SK-N-SH (cell line): ENCODE results near the gene TCP11L2. TPM values are rescaled to one million over a fixed set of nuclear protein-coding genes. Genes with fewer than 3 reads are reported as not detected.
"Not testable (repeated sequence)": the region's sequence is repeated elsewhere in the genome, so short reads cannot be mapped to it uniquely, and the experiment has no call there.

Experiments
- CTCF ChIA-PET: fragments of 300-600, 350-600 bp; formaldehyde crosslinking; extraction: SDS; loops from one replicate; lab custom pipeline; 2021; lab: Yijun Ruan, JAX
- POLR2A ChIA-PET: fragments of 350-600 bp; sonication (Branson Sonifier 250); formaldehyde crosslinking; extraction: SDS; loops from one replicate; lab custom pipeline; 2020; ENCODE audit warnings: antibody characterized with exemption, inconsistent platforms; lab: Yijun Ruan, JAX
- DNase-seq: peaks from one replicate; pipeline ENCODE4 v3.0.0; 2012
- H2AFZ ChIP-seq: fragments of 200-600 bp; sonication (generic); 2 replicates; pipeline ENCODE4 v1.8.1; 2016; ENCODE audit warnings: antibody characterized with exemption, mild to moderate bottlenecking, low read depth
- H3F3A ChIP-seq: fragments of 200-600 bp; sonication (generic); replicated peaks from 2 replicates; pipeline ENCODE3; 2016; ENCODE audit warnings: antibody characterized with exemption, mild to moderate bottlenecking; ENCODE audit not compliant: insufficient read depth
- H3K27ac ChIP-seq, 2 experiments: fragments of 200-500 bp in 1 of 2; fragments of 200-600 bp in 1 of 2; sonication (Bioruptor generic) in 1 of 2; sonication (generic), shearing (Covaris generic) in 1 of 2; 2 replicates each; pipeline versions ENCODE4 v1.5.1 to v1.6.1; 2014 to 2016; ENCODE audit warnings: low read depth in 2 of 2, inconsistent platforms in 1 of 2, low read length in 1 of 2, mild to moderate bottlenecking in 1 of 2, mixed read lengths in 1 of 2
- H3K27me3 ChIP-seq: fragments of 200-600 bp; sonication (generic), shearing (Covaris generic); 2 replicates; pipeline ENCODE4 v1.6.1; 2016; ENCODE audit warnings: mixed run types; ENCODE audit not compliant: insufficient read depth
- H3K36me3 ChIP-seq, 2 experiments: fragments of 200-500 bp in 1 of 2; fragments of 200-600 bp in 1 of 2; sonication (Bioruptor generic) in 1 of 2; sonication (generic) in 1 of 2; replicated peaks in 1 of 2; 2 replicates each; pipeline versions ENCODE3 to v1.5.1; 2014 to 2016; ENCODE audit warnings: low read length in 1 of 2, mild to moderate bottlenecking in 1 of 2; ENCODE audit not compliant: insufficient read depth in 2 of 2, control insufficient read depth in 1 of 2
- H3K4me1 ChIP-seq, 2 experiments: fragments of 200-500 bp in 1 of 2; fragments of 200-600 bp in 1 of 2; sonication (Bioruptor generic) in 1 of 2; sonication (generic), shearing (Covaris generic) in 1 of 2; 2 replicates each; pipeline versions ENCODE4 v1.5.1 to v1.6.1; 2014 to 2016; ENCODE audit warnings: low read depth in 1 of 2, low read length in 1 of 2, mixed run types in 1 of 2; ENCODE audit not compliant: insufficient read depth in 2 of 2, control insufficient read depth in 1 of 2
- H3K4me2 ChIP-seq: fragments of 200-600 bp; sonication (generic), shearing (Covaris generic); 2 replicates; pipeline ENCODE4 v1.6.1; 2017; ENCODE audit warnings: mixed run types
- H3K4me3 ChIP-seq, 2 experiments: fragments of 200-500 bp in 1 of 2; fragments of 200-600 bp in 1 of 2; sonication (Bioruptor generic) in 1 of 2; sonication (generic), shearing (Covaris generic) in 1 of 2; 2 replicates each; pipeline versions ENCODE4 v1.5.1 to v1.8.1; 2014 to 2016; ENCODE audit warnings: low read depth in 2 of 2, inconsistent platforms in 1 of 2, low read length in 1 of 2, mild to moderate bottlenecking in 1 of 2, mixed read lengths in 1 of 2, moderate library complexity in 1 of 2
- H3K79me2 ChIP-seq: fragments of 200-600 bp; sonication (generic); 2 replicates; pipeline ENCODE4 v1.8.1; 2017; ENCODE audit warnings: mild to moderate bottlenecking; ENCODE audit not compliant: insufficient read depth
- H3K9ac ChIP-seq: fragments of 200-600 bp; sonication (generic); 2 replicates; pipeline ENCODE4 v1.6.1; 2017; ENCODE audit warnings: mixed run types
- H3K9me2 ChIP-seq: fragments of 200-600 bp; sonication (generic); 2 replicates; pipeline ENCODE4 v1.6.1; 2017; ENCODE audit warnings: mixed run types
- H3K9me3 ChIP-seq: fragments of 200-600 bp; sonication (generic); 2 replicates; pipeline ENCODE4 v1.6.1; 2017; ENCODE audit warnings: mixed run types, mild to moderate bottlenecking, moderate library complexity
- H4K20me1 ChIP-seq: fragments of 200-600 bp; sonication (generic); 2 replicates; pipeline ENCODE4 v1.6.1; 2017; ENCODE audit warnings: mild to moderate bottlenecking, mixed run types; ENCODE audit not compliant: insufficient read depth
- CHD2 ChIP-seq: fragments of 150-350 bp; IDR thresholded peaks from 2 replicates; pipeline ENCODE4 v1.6.1; 2018; ENCODE audit warnings: low read length; ENCODE audit not compliant: partially characterized antibody
- ELF1 ChIP-seq: IDR thresholded peaks from 2 replicates; pipeline ENCODE4 v1.4.0; 2012
- GABPA ChIP-seq: IDR thresholded peaks from 2 replicates; pipeline ENCODE4 v1.4.0; 2012; ENCODE audit warnings: low read depth, mild to moderate bottlenecking
- JUND ChIP-seq: IDR thresholded peaks from 2 replicates; pipeline ENCODE4 v1.4.0; 2012
- TAF1 ChIP-seq: IDR thresholded peaks from 2 replicates; pipeline ENCODE4 v1.6.1; 2012; ENCODE audit warnings: low read depth, mild to moderate bottlenecking, low read length, moderate library complexity, borderline replicate concordance
- WGBS: methylation state at CpG from one replicate; pipeline ENCODE4 v1.1.6; 2017; ENCODE audit warnings: low lambda C conversion rate; 5-methylcytosine and 5-hydroxymethylcytosine counted together
- polyA plus RNA-seq, 3 experiments: library from polyadenylated mRNA; depleted of rRNA; stranded (reverse); fragments of >200 nt; gene quantifications; 2 replicates each; pipeline ENCODE4 v1.2.3, GENCODE V29; 2012
- TF ChIP-seq, protein P1 (sequence below): fragments of 150-350 bp; IDR thresholded peaks from 2 replicates; pipeline ENCODE4 v1.6.1; 2017; ENCODE audit warnings: antibody characterized with exemption, low read length, low read depth, borderline replicate concordance
- TF ChIP-seq, protein P2 (sequence below): fragments of 150-350 bp; IDR thresholded peaks from 2 replicates; pipeline ENCODE4 v1.6.1; 2016; ENCODE audit warnings: mild to moderate bottlenecking, low read depth, low read length
- TF ChIP-seq, protein P3 (sequence below): IDR thresholded peaks from 2 replicates; pipeline ENCODE4; 2012

Gene TCP11L2
- polyA plus RNA-seq, 1 of the 3 experiments (the other 2 are of a cell fraction), result 4.0 TPM

DNA sequence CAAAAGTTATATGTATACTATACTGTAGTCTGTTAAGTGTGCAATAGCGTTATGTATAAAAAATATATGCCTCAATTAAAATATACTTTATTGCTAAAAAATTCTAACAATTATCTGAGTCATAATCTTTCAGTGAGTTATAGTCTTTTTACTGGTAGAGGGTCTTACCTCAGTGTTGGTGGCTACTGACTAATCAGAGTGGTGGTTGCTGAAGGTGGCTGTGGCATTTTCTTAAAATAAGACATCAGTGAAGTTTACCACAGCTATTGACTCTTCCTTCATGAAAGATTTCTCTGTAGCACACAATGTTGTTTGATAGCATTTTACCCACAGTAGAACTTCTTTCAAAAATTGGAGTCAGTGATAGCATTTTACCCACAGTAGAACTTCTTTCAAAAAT is 78.4 kb downstream of the TCP11L2 start (continued):
- TF ChIP-seq, protein P1, sequence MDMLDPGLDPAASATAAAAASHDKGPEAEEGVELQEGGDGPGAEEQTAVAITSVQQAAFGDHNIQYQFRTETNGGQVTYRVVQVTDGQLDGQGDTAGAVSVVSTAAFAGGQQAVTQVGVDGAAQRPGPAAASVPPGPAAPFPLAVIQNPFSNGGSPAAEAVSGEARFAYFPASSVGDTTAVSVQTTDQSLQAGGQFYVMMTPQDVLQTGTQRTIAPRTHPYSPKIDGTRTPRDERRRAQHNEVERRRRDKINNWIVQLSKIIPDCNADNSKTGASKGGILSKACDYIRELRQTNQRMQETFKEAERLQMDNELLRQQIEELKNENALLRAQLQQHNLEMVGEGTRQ, result no peak
- TF ChIP-seq GABPA (no peak), CHD2 (no peak), ELF1 (no peak), JUND (no peak)
- TF ChIP-seq, protein P2, sequence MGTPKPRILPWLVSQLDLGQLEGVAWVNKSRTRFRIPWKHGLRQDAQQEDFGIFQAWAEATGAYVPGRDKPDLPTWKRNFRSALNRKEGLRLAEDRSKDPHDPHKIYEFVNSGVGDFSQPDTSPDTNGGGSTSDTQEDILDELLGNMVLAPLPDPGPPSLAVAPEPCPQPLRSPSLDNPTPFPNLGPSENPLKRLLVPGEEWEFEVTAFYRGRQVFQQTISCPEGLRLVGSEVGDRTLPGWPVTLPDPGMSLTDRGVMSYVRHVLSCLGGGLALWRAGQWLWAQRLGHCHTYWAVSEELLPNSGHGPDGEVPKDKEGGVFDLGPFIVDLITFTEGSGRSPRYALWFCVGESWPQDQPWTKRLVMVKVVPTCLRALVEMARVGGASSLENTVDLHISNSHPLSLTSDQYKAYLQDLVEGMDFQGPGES, result no peak

DNA sequence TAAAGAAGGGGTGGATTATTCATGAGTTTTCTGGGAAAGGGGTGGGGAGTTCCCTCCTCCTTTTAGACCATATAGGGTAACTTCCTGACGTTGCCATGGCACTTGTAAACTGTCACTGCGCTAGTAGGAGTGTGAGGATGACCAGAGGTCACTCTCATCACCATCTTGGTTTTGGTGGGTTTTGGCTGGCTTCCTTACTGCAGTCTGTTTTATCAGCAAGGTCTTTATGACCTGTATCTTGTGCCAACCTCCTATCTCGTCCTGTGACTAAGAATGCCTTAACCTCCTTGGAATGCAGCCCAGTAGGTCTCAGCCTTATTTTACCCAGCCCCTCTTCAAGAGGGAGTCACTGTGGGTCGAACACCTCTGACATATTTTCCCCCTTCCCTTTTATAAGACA is 79.3 kb downstream of the TCP11L2 start:
- H3K27me3 ChIP-seq, H3K4me1 ChIP-seq, H4K20me1 ChIP-seq, H3K9ac ChIP-seq, POLR2A ChIA-PET, H3K9me3 ChIP-seq, H3K4me3 ChIP-seq, H3K9me2 ChIP-seq, H3K79me2 ChIP-seq, H3K27ac ChIP-seq, H3K4me2 ChIP-seq, H3F3A ChIP-seq, H2AFZ ChIP-seq, DNase-seq: not testable (repeated sequence)
- H3K36me3 ChIP-seq, result peaks cover 20 to 65% of the 10 kb centered on the region in 2 experiments
- 91% methylated on average over 4 of the region's 4 CpGs for WGBS
- CTCF ChIA-PET, result interaction anchor here (10.7 kb wide), 1 partner anchor 537 kb away, joined by 92 read pairs; no protein-coding TSS in a partner anchor

DNA sequence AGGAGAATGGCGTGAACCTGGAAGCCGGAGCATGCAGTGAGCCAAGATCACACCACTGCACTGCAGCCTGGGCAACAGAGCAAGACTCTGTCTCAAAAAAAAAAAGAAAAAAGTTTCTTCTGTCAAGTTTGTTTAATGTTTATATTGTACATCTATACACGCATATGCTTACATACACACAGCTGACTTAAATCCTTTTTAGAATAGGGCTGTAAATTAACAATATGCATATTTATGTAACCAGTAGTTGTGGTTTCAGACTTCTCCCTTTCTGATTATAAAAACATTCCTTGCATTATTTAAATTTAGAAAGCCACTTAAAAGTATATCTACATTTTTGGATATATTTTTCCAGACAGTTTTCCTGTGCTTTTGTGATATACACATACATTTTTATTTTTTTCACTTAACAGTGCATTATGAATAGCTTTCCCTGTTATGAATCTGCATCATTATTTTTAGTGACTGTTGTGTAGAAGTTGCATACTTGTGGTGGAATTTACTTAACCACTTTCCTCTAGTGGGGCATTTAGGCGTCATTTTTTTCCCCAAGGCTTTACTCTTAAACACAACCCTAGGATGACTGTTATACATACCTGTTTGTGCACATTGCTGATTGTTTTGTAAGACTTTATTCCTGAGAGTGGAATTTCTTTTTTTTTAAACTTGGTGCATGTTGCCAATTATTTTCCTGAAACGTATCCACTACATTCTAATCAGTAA is 84.4 kb downstream of the TCP11L2 start:
- H3K27me3 ChIP-seq, result no peaks in the 10 kb centered on the region
- no peak for DNase-seq
- ChIA-PET POLR2A (no interaction called here), CTCF (interaction anchor here (0.6 to 10.7 kb wide), 11 partner anchors 8 to 534 kb away, joined by 3 to 92 read pairs (median 4); partner anchors contain the start of gene POLR3B)
- peaks cover 7 to 22% of the 10 kb centered on the region in 2 experiments for H3K36me3 ChIP-seq
- no peaks in the 10 kb centered on the region for H3K79me2 ChIP-seq
- no peaks in the 10 kb centered on the region for H3K9me2 ChIP-seq
- H3K9ac ChIP-seq, result no peak overlapping the region
- H3F3A ChIP-seq, result no peaks in the 10 kb centered on the region
- no peaks in the 10 kb centered on the region for H3K4me1 ChIP-seq
- H4K20me1 ChIP-seq, result no peaks in the 10 kb centered on the region
- H2AFZ ChIP-seq, result no peak overlapping the region
- WGBS, result 94% methylated on average over 5 of the region's 5 CpGs
- H3K27ac ChIP-seq, result no peak overlapping the region
- H3K4me3 ChIP-seq, result no peak overlapping the region
- no peak for TF ChIP-seq TAF1
- TF ChIP-seq, protein P3, sequence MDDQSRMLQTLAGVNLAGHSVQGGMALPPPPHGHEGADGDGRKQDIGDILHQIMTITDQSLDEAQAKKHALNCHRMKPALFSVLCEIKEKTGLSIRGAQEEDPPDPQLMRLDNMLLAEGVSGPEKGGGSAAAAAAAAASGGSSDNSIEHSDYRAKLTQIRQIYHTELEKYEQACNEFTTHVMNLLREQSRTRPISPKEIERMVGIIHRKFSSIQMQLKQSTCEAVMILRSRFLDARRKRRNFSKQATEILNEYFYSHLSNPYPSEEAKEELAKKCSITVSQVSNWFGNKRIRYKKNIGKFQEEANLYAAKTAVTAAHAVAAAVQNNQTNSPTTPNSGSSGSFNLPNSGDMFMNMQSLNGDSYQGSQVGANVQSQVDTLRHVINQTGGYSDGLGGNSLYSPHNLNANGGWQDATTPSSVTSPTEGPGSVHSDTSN, result 0 out of 2 replicates have a peak, but pooled peaks have one; percentile 8
- H3K9me3 ChIP-seq, result peaks cover 3% of the 10 kb centered on the region; the same call in 1 of the 2 replicates
- H3K4me2 ChIP-seq, result no peak overlapping the region
